Measurements from ENCODE around the gene WDR20. TPM values are rescaled to one million over a fixed set of nuclear protein-coding genes. Genes with fewer than 3 reads are reported as not detected.

The WDR20 gene
- total and polyA plus RNA-seq, 2 of the 8 experiments (the other 6 are each of a cell fraction or from before 2014, with no cell fraction given): 11.2 to 26.7 TPM

- H3K27me3 ChIP-seq (replicated peaks in 1 of 4; ENCODE audit: control insufficient read depth in 3 of 4, extremely low read depth in 1 of 4, insufficient read depth in 3 of 4, low read length in 3 of 4): no peaks in the 10 kb centered on the region
- H4K5ac ChIP-seq (ENCODE audit: insufficient read length, low read depth, low read length): no peak overlapping the region
- no peak overlapping the region for H4K8ac ChIP-seq (ENCODE audit: extremely low read depth, insufficient read depth, low read length)
- no peak overlapping the region for H3K14ac ChIP-seq (ENCODE audit: insufficient read length)
- no peak overlapping the region for H2AK5ac ChIP-seq (ENCODE audit: low read depth, low read length)
- H3K18ac ChIP-seq (ENCODE audit: extremely low read depth, low read length): no peak overlapping the region
- H3K79me1 ChIP-seq (ENCODE audit: low read depth, low read length): peaks cover 10% of the 10 kb centered on the region
- no peak overlapping the region for H2BK20ac ChIP-seq (ENCODE audit: low read length)
- WGBS, 2 experiments (ENCODE audit: extremely low coverage in 1 of 2, insufficient coverage in 1 of 2, insufficient read length in 1 of 2, insufficient replicate concordance in 2 of 2, low coverage in 1 of 2, low lambda C conversion rate in 2 of 2, missing lambda C conversion rate in 1 of 2): 93% methylated on average over 20 of the region's 20 CpGs; no CpG with 5 or more reads in 1 of the 2 experiments
- CTCF ChIA-PET (ENCODE audit: partially characterized antibody): interaction anchor here (0.6 to 3.0 kb wide), 13 partner anchors 10 to 169 kb away, joined by 3 to 17 read pairs (median 4); no protein-coding TSS in a partner anchor
- H3K27ac ChIP-seq (ENCODE audit: low read depth, low read length): no peak overlapping the region
- H3K9me3 ChIP-seq (ENCODE audit: insufficient read depth in 2 of 2, low read depth in 1 of 2, low read length in 1 of 2): no peaks in the 10 kb centered on the region
- H4K20me1 ChIP-seq (replicated peaks in 1 of 2; ENCODE audit: control insufficient read depth in 1 of 2, insufficient read depth in 2 of 2, low read length in 2 of 2): peaks cover 2 to 21% of the 10 kb centered on the region in 2 experiments
- FAIRE-seq (no peak), DNase-seq (ENCODE audit: low read depth in 1 of 2, low spot score in 2 of 2) (no peak)
- no peak overlapping the region for H3K9ac ChIP-seq (replicated peaks in 1 of 4; ENCODE audit: extremely low read depth in 1 of 4, low read depth in 3 of 4, low read length in 3 of 4)
- no peak overlapping the region for H4K91ac ChIP-seq (replicated peaks; ENCODE audit: insufficient read length, low read length)
- POLR2A ChIA-PET (ENCODE audit: partially characterized antibody): interaction anchor here (0.6 to 1.3 kb wide), 3 partner anchors 9 to 487 kb away, joined by 3 to 4 read pairs (median 3); no protein-coding TSS in a partner anchor
- TF ChIP-seq POLR2AphosphoS5 (IDR thresholded peaks at IDR 0.05; ENCODE audit: low read depth, low read length): no peak
- TF ChIP-seq YY1 (IDR thresholded peaks at IDR 0.05; ENCODE audit: low read depth, low read length): no peak
- TF ChIP-seq NRF1 (IDR thresholded peaks at IDR 0.05; ENCODE audit: low read depth, low read length): no peak
- TF ChIP-seq NANOG (IDR thresholded peaks at IDR 0.05; ENCODE audit: insufficient read depth, low read depth, low read length, poor library complexity, severe bottlenecking): no peak
- no peak overlapping the region for H3K4me3 ChIP-seq (ENCODE audit: extremely low read depth in 1 of 4, insufficient read depth in 2 of 4, low read depth in 3 of 4, low read length in 4 of 4)
- peaks cover 0 to 10% (median under 1%) of the 10 kb centered on the region in 4 experiments; a peak in 2 of 7 replicates for H3K4me1 ChIP-seq (replicated peaks in 1 of 4; ENCODE audit: control insufficient read depth in 3 of 4, insufficient read depth in 4 of 4, low read length in 3 of 4)
- H3K23ac ChIP-seq (ENCODE audit: insufficient read length): no peak overlapping the region
- H3K23me2 ChIP-seq (ENCODE audit: low read depth, low read length): no peaks in the 10 kb centered on the region
- H3K56ac ChIP-seq (replicated peaks; ENCODE audit: insufficient read length, low read depth, low read length): no peak overlapping the region
- H3K36me3 ChIP-seq (ENCODE audit: control insufficient read depth in 2 of 4, insufficient read depth in 4 of 4, low read length in 3 of 4): no peaks in the 10 kb centered on the region
- no peak overlapping the region for H3K4me2 ChIP-seq (ENCODE audit: insufficient read depth in 1 of 2, low read depth in 2 of 2, low read length in 2 of 2)
- H2BK5ac ChIP-seq (ENCODE audit: low read depth, low read length): no peak overlapping the region
- peaks cover 0 to 21% of the 10 kb centered on the region in 2 experiments; a peak in 2 of 4 replicates for H3K79me2 ChIP-seq (ENCODE audit: control insufficient read depth in 1 of 2, insufficient read depth in 2 of 2, low read length in 2 of 2)
- no peak overlapping the region for H2AFZ ChIP-seq (ENCODE audit: low read length)
- H2BK15ac ChIP-seq (ENCODE audit: low read length): no peak overlapping the region
- no peak overlapping the region for H2BK12ac ChIP-seq (ENCODE audit: low read depth, low read length)
- H2BK120ac ChIP-seq (replicated peaks; ENCODE audit: low read depth, low read length): no peak overlapping the region
- no peak overlapping the region for H3K4ac ChIP-seq (replicated peaks; ENCODE audit: insufficient read length, low read depth, low read length)
Observed at GRCh38 chr14:102215576-102216250, 76.0 kb downstream of the WDR20 start.
